ENCODE measurements around the gene KCP.

Gene KCP

DNA sequence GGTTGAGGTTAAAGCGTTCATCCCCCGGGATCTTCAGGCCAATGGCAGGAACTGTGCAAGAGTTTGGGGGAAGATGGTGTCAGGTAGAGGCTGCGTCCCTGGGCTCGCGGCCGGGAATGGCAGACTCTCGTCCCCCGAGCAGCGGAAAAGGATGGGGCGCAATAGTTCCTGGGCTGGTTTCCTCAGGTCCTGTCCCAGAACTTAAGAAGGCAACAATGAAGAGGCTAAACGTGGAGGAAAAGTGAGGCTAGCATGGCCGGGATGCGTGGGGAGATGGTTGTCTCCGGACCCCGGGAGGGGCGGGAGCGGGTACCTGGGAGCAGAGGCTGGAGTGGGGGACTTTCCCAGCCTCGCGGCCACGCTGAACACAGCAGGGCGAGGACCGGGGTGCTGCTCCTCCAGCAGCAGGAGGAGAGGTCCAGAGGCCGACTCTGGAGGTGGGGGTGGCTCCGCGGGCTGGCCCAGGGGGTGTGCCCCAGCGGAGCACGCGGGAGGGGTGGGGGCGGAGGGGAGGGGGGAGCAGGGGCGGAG lies 28.1 kb upstream of the KCP start:
- DNase-seq = no peak

DNA sequence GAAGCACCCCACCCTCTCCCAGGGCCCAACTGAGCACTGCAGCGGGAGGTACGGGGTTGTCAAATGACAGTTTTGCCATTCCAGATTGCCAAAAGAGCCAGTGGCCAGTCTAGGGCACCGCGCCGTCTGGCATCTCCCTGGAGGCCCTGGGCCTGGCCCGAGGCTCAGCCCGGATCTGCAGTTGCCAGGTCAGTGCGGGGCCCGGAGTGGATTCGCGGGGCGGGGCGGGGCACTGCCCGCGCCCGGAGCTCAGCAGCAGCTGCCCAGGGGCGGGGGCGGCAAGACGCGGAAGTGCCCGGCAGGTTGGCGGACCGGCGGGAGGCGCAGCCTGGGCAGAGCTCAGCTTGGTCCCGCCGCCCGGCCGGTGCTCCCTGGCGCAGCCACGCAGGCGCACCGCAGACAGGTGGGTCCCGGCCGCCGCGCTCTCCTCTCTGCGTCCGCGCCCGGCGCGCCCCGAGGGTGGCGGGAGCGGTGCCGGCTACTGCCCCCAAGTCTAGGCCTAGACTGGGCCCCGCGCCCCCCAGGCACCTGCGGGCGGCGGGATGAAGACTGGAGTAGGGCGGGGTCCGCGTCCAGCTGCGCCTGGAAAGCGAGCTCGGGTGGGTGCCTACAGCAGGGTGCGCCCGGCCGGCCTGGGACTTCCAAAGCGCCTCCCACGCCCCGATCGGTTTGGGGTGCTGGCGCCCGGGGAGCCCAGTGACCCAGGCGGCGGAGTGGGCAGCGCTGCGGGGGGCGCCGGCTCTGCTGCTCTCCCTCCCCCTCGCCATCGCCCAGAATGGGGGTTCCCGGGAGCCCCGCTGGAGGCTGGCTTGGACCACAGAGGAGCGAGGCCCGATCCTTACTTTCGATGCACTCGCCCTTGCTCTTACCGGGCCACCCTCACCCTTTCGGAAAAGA lies 27.4 kb upstream of the KCP start, which contains the start of gene IRF5:
Gene IRF5, plus strand, starts transcription at position 281 of the 897 bp plus-strand sequence. CDS start 4,155 bp downstream, outside the sequence.
- no peak for DNase-seq

DNA sequence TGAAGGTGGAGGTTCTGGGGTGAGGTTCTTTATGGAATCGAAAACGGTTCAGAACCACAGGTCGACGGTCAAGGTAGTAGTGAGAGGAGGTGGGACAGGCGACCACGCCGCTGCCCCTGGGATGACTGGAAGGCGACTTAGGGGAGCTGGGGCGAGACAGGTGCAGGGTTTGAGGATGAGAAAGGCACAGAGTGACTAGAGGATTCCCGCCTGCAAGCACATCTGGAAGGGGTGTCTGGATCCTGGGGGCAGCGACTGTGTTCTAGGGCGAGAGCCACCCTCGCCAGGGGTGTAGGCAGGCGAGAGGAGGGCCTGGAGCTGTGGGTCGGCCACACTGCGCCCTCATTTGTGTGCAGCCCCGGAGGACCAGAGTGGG lies 26.8 kb upstream of the KCP start:
- no peak for DNase-seq

DNA sequence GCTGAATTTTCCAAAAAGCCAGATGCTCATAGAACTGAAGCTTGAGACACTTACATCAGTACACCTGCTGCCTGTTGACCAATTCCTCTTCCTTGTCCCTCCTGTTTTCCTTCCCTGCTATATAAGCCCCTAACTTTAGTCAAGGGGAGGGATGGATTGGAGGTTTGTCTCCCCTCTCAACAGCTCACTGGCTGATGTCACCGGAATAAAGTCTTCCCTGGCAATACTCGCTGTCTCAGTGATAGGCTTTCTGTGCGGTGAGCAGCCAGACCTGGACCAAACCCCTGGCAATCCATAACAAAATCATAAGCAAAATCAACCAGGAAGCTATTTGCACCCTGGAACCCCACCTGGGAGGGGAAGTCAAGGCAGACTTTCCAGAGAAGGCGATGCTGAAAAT lies 26.3 kb upstream of the KCP start:
- DNase-seq = no peak

DNA sequence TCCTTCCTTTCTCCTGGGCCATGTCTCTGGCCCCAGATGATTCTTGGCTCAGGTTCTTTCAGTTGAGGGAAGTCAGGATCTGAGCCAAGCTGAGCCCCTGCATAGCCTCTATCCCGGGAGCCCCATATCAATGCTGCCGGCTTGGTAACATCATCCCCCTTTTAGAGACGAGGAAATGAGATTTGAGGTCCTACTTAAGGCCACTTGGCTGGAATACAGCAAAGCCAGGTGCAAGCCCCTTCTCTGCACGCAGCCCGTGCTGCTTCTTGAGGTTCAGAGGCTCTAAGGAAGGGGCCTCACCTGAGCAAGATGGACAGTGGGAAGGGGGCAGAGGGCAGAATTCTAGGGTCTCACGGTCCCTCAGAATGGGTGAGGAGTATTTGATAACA lies 24.8 kb upstream of the KCP start:
- no peak for DNase-seq

DNA sequence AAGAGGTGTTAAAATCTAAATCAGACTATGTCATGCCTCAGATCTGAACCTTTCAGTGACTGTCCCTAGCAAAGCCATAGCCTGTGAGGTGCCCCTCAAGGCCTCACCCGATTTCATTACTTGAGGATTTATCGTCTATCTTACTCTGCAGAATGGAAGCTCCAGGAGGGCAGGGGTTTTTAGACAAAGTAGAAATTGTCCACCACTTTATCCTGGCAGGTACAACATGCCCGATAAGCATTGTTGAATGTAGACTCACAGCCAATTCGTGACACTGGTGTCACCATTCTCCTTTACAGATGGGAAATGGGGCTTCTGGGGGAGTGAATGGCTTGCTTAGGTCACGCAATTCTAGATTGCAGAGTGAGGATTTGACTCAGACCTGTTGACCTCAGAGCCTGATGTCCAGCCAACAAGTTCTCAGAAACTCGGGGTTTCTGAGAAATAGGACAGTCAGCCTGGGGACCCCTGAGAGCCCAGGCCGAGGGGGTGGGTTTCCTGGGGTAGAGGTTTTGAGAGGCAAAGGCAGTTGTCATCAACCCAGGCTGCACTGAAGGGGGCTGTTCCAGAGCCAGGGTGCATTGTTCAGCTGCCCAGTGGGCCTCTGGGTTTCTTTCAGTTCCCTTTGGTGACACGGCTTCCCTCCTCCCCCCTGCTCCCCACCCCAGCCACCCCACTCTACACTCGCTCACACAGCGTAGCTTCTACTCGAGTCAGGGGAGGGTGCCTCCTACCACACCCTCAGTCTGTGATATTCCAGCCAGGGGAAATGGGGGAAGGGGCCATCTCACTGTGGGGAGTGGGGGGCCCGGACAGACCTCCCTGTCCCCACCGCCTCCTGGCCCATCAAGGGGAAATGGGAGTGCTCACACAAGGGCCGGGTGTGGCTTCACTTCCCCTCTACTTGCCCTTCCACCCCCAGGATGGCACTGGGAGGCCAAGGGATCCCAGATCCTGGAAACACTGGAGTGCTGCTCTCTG lies 24.1 kb upstream of the KCP start:
- no peak for DNase-seq

DNA sequence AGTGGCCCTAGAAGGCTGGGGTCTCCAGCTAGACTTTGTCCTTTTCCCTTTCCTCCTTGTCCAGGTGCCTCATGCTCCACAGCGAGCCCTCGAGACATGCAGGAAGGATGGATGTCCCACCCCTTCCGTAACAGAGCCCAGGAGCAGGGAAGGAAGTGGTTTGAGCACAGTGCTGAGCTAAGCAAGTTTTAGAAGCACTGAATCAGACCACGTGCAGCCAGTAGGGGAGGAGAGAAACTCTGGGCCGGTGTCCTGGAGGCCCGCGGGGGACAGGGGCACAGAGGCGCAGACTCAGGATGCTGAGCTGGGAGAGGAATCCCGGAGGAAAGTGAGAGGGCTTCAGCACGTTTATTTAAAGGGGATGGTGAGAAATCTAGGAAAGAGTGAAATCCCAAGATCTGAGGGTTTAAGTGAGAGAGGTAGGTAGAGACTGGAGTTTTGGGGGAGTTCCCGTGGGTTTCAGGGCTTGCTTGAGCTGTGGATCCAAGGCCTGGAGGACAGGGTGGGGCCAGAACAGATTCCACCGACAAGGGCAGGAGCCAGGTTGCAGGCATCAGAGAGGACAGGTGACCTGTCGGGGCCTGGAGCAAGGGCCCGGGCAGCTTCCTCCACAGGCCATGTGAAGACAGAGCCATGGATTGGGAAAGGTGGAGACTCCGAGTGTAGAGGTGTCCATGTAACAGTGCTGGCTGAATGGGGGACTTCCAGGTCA lies 22.8 kb upstream of the KCP start:
- DNase-seq = no peak

DNA sequence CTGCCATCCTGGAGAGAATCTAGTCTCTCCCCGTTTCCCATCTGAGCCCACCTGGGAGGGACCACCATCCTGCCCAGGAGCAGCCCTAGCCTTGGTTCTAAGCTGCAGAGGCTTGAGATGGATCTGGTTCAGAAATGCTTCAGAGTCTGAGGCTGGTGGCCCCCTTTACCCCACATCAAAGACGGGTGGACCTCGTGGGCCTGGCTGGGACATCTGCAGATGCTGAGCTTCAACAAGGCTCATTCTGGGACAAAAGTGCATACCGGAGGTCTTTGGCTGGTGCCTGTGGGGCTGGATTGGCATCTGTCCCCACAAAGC lies 22.3 kb upstream of the KCP start:
- no peak for DNase-seq

DNA sequence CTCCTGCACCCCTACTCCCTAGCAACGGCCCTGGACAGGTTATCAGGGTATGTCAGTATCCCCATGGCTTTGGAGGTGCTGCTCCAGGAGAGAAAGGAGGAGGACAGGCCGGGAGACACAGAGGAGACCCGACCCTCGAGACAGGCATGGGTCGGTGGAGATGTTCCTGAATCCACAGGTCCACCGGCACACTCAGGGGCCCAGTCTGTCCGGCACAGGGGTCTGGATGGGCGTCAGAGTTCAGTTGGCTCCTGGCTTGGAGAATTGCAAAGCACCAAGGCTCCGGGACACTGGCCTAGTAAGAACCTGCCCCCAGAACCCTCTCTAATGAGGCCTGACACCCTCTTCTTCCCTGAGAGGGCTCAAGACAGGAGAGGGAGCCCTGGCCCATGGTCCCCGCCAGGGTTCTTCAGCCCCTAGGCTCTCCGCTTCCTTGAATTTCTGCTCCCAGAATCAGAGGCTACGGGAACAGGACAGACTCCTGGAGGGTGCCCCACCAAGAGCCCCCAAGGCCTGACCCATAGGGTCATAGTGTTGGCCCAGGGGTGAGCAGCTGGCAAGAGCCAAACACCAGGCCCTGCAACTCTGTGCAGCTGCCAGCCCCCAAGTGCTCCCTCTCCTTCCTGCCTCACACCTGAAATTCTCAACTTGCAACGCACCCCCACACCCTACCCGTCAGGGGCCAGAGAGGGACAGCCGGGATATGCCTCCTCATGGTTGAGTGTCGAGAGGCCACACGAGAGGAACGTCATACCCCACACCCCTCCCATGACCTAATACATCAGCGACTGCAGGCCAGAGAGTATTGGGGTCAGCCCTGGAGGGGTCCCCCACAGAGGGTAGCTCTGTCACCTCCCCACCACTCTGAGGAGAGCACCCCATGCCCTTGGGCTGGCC lies 21.7 kb upstream of the KCP start:
- no peak for DNase-seq

DNA sequence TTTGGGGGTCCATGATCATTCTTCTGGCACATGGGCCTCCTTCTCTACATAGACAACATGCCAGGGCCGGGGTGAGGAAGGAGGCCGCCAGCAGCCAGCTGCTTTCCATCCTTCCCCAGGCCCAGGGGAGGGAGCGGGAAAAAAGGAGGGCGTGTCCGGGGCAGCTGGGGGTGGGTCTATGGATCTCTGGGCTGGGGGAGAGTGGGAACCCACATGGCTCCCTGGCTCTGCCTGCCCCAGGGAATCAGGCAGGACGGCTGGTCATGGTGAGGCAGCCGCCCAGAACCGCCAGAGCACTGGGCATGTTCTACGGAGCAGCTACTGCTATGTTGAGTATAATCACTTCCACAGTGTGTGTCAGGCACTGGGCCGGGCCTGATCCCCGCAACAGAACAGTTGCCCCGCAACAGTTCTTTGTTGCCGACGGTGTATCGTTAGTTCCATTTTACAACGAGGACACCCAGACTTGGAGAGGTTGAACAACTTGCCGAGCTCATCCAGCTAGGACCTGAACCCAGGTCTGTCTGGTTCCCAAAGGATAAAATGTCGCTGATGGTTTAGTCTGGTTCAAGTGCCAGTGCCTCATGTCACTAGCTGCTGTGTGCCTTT lies 20.8 kb upstream of the KCP start:
- DNase-seq = no peak

DNA sequence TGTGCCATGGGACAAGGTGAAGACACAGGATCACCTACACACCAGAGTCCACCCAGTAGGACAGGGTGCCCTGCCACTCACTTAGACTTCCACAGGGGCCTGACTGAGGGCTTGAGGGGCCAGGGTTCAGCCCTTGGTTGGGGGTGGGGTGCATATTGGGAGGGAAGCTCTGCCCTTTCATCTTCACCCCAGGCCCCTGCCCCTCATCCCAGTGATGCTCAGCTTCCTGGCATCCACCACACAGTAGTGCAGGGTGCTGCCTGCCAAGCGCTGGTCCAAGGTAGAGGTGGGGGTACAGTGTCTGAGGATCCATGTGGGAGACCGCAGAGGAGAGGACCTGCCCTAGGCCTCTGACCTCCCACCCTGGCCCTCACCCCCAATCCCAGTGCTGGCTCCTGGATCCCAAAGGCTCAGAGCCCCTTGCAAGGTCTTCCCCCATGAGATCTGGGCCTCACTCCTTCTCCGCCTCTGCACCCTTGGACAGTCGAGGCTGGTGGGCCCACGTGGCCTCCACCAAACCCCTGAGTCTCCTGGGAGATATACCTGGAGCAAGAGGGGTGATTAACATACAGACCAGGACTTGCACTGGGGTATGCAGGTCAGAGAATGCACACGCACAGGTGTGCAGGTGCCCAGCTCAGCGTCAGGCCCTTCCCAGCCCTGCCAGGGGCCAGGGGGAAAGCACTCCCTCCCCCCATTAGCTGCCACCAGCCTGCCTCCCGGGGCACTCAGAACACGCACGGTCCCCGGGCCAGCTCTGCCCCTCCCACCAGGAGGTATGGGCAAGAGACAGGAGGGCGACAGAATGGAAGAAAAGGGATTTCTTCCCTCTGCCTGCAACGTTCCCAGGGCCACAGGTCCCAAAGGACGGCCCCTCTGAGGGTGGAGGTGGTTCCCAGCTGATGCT lies 18.6 kb upstream of the KCP start:
- no peak for DNase-seq

DNA sequence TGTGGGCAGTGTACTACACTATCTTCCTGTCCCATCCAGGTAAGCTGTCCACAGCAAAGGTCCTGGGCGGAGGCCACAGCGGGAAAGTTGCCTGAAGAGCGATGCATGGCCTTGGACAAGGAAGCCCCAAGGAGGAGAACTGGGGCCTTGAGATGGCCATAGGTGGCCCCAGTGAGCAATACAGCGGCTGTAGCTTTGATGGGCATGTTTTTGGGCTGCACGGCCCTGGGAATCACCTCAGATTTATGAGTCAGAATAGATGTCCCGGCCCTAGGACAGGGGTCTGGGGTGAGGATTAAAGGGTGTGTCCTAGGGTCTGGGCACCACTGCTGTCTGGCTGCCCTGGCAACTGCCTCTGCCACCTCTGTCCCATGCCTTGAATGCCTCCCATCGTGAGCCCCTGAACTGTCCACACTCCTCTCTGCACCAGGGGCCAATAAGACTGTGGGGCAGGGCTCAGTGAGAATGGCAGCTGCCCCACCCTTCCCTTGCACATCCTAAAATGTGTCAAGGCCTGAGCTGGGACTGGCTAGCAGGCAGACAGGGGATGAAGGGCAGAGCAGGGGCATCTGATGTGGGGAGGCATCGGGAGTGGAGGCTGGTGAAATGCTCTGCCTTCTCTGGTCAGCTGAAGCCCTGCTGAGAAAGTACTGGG lies 17.8 kb upstream of the KCP start:
- no peak for DNase-seq

DNA sequence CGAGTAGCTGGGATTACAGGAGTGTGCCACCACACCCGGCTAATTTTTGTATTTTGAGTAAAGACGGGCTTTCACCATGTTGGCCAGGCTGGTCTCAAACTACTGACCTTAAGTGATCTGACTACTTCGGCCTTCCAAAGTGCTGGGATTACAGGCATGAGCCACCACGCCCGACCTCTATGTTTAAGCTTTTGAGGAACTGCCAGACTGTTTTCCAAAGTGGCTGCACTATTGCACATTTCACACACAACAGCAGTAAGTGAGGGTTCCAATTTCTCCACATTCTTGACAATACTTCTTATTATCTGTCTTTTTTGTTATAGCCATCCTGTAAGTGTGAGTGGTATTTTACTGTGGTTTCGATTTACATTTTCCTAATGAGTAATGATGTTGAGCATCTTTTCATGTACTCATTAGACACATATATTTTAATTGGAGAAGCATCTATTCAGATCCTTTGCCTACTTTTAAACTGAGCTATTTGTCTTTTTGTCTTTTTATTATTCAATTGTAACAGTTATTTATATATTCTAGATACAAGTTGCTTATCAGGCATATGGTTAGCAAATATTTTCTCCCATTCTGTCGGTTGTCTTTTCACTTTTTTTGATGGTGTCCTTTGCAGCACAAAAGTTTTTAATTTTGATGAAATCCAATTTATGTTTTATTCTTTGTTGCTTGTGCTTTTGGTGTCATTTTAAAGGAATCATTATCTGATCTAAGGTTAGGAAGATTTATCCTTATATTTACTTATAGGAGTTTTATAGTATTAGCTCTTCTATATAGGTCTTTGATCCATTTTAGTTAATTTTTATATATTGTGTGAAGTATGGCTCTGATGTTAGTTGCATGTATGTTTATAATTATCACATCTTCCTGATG lies 14.4 kb upstream of the KCP start:
- no peak for DNase-seq

DNA sequence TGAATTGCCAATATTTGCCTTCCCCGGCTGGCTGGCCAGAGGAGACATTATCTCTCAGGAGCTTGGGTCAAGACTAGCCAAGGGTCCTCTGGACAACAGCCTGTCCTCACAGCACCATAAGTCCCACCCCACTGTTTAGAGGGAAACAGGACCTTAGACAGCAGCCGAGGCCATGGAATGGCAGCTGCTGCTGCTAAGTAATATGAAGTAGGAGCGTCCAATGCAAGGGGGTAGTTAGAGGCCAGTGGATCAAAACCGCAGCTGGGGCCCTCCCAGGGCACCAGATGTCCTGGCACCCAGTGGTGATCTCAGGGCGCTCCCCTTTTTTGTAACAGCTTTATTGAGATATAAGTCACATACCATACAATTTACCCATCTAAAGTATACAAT lies 12.9 kb upstream of the KCP start:
- DNase-seq = no peak

DNA sequence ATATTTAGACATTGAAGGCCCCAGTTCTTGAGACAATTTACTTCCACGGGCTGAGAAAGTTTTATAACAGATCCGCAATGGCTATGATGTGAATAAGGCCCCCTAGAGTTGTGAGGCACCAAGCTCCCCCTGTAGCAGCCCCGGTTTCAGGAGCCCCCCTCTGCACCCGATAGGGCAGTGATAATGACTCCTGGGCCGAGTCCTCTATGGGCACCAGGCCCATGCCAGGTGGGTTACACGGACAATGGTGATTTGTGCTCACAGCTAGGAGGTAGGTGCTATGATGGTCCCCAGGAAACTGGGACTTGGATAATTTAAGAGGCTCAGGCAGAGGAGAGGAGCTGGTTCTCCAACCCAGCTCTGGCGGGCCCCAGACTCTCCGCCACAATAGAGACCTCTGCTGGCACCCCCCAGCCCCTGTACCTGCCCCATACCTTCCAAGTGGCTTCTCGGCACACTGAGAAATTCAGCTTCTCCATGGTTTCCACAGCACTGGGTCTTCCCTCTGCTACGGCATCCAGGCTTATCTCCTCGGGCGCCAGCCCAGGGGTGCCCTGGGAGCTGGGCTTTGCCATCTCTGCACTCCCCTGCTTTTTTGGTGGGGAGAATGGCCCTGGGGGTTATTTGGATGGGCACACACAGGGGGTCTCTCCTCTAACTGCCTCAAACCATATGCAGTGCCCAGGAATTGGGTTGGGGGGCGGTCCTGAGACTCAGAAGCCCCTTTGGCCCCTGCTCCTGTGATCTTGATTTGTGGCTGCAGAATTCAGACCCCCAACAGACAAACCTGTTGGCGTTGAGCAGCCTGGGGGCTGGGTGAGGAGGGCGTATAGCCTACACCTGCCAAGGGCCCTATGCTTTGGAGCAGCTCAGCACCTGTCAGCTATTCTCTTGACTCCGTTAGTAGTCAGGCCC lies 12.2 kb upstream of the KCP start:
- no peak for DNase-seq

DNA sequence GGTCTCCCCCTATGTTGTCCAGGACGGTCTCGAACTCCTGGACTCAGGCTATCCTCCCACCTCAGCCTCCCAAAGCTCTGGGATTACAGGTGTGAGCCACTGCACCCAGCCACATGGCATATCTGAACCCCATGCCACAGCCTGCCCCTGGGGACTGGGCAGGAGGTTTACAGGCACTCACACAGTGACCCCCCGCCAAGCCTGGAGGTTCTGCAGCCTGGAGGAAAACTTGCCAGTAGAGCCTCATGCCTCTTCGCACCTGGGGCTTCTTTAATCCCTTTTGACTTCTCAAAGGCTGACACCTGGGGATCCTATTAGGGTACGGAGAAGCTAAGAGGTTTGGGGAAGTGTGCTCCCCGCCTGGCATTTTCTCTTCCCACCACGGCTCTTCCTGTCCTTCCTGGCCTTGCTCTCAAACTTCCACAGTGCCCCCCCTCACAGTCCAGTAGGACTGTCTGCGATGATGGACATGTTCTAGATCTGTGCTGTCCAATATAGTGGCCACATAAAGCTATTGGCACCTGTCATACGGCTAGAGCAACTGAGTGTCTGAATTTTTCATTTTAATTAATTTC lies 11.4 kb upstream of the KCP start:
- no peak for DNase-seq

DNA sequence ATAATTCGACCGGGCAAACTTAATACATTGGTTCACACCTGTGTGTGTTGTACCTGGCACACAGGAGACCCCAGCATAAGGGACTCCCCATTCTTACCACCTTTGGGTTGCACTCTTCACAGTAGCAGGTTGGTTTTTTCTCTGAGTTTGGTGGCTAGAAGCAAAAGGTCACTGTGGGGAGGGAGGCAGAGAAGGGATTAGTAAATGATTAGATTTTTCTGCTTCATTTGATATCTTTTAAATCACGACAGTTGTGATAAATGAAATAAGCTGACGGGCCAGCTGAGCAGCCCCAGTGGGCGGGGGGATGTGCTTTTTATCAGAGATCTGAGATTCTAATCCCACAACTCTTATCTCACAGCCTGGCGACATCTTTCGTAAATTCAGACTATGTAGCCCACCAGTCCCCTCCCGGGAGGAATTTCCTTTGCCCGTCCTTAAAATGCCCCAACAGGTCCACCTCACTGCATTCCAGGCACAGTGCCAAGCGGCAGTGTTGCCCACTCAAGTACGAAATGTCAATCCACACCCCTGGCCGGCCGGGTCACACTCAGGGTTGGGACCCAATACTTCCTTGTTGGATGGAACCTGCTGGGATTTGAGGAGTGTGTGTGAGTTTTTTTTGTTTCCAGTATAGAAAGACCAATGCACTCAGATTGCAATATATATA lies 10.5 kb upstream of the KCP start:
- DNase-seq = no peak

All from NCI-H1694 treated with DMSO at 0.1 percent for 48 hours (cell line).